HG03521 (cell line): ENCODE data around the gene TMED9.
"Not testable (repeated sequence)": the region's sequence is repeated elsewhere in the genome, so short reads cannot be mapped to it uniquely, and the experiment has no call there.

Experiments used
- ATAC-seq: cut with Tn5 transposase; IDR thresholded peaks from one replicate; pipeline ENCODE4 v1.9.1; 2021; ENCODE audit warnings: mild to moderate bottlenecking, moderate library complexity; ENCODE audit not compliant: unreplicated experiment

TMED9 gene

DNA sequence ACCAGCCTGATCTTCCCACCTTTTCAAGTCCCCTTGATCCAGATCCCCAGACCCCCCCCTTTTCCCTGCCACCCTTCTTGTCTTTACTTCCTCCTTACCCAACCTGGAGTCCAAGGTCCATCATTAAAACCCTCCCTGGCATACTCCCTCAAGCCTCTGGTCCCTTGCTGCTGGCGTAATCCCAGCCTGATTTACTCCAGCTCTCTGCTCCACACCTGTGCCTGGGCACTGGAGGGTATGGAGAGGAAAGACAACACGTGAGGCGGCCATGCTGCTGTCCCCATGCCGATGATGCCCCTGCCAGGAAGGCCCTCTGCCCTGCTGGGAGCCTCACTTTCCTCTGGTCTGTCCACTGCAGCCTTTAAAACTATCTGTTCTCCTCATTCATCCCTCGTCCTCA, 13.1 kb downstream of the TMED9 start:
- ATAC-seq: no peak

DNA sequence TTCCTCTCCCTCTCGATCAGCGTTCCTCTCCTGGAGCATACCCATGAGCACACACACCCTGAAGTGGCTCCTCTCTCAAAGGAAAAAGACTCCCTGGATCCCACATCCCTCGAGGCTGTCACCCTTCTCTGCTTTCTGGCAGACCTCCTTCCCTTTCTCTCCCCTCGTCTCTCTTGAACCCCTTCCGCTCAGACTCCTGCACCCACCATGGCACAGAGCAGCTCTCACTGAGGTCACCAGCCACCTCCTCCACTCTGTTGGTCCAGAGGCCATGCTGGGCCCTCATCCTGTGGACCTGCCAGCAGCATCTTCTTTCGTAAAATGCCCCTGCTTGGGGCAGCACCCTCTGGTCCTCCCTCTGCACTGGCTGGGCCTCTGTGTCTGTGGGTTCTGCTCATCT, 13.7 kb downstream of the TMED9 start:
- ATAC-seq: no peak

DNA sequence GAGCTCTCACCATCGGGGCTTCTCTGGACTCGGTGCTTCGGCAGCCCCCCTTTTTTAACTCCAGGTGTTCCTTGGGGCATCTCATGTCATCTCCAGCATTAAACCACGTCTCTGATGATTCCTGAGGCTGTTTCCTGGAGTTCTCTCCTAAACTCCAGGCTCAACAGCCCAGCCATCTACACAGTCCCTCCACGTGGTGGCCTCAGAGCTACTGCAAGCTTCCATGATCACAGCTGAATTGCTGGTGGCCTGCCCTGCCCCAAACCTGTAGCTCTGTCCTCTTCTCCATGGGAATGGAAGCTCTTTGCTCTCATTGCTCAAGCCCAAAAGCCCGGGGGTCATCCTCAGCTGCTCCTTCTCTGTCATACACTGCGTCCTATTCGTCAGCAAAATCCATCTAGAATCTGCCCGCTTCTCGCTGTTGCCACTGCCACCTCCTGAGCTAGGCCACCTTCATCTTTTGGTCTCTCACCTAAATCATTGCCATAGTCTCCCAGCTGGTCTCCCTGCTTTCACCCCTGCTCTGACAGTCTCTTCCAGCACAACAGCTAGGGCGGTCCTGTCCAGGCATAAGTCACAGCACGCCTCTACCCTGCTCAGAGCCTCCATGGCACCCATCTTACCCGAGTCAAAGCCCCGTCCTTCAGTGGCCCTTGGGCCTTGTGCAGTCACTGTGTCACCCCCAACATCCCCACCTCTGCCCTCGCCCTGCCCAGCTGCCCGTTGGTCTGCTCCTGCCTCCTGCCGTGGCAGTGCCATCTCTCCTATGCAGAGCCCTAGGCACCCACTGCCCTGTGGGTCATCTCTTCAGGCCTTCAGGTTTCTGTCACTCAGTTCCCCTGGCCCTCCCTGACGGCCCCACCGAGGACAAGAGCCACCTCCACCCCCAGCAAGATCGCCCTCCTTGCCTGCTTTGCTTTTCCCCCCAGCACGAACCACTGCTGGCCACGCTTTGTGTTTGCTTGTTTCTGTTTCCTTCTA, 14.4 kb downstream of the TMED9 start:
- no peak for ATAC-seq

DNA sequence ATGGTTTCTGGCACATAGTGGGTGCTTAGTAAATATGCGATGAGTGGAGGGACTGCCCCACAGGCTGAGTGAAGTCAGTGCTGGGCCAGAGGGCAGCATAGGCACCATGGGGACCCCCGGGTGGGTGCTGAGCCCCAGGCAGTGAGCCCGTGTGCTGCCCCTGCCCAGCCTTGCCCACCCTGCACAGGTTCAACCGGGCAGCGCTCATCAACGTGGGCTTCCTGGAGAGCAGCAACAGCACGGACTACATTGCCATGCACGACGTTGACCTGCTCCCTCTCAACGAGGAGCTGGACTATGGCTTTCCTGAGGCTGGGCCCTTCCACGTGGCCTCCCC, 15.1 kb downstream of the TMED9 start:
- no peak for ATAC-seq

DNA sequence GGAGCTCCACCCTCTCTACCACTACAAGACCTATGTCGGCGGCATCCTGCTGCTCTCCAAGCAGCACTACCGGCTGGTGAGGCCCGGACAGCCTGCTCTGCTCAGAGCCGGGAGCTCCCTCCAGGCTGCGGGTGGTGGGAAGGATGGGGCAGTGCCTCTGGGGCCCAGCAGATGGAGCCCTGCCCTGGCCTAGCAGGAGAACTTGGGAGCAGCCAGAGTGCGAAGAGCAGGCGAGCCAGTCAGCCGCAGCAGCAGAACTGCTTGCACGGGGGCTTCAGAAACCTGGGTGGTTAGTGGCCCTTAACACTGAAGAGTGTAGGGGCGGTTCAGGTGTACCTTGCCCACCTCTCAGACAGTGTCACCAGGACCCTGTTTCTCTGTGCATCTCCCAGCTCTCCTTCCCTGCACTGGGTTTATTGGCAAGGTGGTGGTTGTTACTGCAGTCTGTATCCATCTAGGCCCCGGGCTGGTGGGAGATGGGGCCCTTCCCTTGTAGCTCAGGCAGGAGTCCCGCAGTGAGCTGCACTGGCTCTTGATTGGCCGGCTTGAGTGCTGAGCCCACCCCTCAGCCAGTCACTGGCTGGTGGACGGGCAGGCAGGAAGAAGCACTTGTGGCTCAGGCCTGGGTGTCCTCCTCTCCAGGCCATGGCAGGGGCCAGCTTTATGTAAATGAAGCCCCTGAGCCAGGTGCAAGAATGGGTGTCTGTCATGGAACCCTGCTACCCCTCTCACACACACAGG, 15.6 kb downstream of the TMED9 start:
- ATAC-seq: peak; percentile 54

DNA sequence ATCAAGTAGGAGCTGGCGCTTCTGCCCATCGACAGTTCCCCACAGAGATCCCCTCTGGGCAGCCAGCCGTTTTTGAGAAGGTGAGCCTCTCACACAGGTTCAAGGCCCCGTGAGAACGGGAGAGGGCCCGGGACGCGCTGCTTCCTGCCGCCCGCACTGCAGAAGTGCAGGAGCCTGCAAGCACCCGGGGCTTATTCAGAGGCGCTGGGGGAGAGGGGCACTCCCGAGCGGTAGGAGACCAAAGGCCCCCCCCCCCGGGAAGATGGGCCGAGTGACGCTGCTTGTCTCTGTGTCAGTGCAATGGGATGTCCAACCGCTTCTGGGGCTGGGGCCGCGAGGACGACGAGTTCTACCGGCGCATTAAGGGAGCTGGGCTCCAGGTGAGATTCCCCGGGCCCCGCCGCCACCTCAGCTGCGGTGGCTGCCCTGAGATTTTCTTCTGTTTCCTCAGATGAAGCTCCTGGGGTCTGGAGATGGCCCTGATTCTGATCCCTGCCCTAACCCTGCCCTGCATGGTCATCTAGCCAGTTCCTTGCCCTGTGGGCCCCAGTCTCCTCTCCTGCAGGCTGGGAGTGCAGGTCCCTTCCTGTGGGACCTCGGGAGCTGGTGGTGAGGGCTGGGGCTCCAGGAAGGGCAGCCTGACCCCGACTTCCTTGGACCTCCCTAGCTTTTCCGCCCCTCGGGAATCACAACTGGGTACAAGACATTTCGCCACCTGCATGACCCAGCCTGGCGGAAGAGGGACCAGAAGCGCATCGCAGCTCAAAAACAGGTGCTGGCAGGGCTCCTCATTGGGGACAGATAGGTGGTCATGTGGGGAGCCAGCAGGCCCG, 16.5 kb downstream of the TMED9 start:
- ATAC-seq: no peak

DNA sequence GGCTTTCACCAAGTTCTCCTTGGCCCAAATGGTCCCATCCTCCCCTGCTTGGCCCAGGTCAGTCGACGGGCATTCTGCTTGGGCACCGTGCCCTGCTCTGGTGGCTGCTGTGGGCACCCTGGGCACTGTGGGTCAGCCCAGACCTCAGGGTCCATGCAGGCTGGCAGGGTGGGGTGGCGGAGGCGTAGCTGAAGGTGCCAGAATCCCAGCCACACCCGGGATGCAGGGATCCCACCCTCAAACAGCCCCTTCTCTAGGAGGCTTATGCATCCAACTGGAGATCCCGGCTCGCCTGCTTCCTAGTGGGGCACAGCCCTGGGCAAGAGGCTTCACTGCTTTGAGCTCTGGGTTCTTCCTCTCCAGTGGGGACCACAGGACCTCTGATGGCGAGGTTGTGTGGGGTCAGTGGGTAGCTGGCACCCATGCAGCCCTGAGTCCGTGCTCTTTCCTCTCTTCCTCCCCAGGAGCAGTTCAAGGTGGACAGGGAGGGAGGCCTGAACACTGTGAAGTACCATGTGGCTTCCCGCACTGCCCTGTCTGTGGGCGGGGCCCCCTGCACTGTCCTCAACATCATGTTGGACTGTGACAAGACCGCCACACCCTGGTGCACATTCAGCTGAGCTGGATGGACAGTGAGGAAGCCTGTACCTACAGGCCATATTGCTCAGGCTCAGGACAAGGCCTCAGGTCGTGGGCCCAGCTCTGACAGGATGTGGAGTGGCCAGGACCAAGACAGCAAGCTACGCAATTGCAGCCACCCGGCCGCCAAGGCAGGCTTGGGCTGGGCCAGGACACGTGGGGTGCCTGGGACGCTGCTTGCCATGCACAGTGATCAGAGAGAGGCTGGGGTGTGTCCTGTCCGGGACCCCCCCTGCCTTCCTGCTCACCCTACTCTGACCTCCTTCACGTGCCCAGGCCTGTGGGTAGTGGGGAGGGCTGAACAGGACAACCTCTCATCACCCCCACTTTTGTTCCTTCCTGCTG, 17.4 kb downstream of the TMED9 start:
- no peak for ATAC-seq

DNA sequence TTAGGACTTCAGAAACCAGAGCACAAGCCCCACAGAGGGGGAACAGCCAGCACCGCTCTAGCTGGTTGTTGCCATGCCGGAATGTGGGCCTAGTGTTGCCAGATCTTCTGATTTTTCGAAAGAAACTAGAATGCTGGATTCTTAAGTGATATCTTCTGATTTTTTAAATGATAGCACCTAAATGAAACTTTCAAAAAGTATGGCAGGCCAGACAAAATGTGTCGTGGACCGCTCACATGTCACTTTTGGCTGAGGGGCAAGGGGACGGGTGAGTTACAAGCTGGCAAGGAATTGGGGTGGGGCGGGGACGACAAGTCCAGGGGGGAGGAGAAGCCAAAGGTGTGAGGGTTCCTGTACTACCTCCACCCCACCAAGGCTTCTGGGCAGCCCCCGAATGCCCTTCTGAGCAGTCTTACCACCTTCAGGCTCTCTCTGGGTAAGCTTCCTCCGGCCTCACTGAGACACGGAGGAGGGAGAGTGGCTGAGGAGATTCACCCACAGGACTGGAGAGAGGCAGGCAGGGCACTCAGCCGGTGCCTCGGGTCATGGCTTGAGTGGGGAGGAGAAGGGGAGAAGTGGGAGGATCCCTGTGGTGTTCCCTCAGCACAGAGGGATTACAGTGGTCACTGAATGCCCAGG, 18.2 kb downstream of the TMED9 start:
- ATAC-seq: no peak

DNA sequence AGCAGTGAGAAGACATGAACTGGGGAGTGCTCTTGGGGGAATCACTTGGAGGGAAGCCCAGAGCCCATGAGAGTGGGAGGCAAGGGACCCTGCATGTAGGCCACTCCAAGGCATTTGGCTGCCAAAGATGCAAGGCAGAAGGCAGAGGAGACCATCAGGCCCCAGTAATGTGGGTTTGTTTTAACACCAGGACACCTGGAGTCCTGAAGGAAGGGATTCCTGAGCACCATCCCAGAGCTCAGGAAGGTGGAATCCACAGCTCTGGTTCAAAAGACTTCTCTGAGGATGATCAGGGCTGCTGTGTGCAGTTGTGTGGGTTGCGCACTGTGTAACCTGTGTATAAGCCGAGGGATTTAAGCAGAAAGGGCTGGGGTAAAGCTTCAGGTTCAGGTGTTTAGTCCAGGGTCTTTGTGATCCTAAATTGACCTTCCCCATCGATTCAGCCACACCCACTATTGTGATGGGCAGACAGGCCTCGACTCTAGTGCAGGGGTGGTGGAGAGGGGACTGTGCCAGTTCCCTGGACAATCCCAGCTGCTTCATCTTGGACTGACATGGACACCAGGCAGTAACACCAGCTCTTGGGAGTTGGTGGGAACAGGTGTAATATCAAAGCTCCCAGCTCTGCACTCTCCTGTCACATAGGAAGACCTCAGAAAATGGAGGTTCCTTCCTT, 18.9 kb downstream of the TMED9 start:
- ATAC-seq: no peak

DNA sequence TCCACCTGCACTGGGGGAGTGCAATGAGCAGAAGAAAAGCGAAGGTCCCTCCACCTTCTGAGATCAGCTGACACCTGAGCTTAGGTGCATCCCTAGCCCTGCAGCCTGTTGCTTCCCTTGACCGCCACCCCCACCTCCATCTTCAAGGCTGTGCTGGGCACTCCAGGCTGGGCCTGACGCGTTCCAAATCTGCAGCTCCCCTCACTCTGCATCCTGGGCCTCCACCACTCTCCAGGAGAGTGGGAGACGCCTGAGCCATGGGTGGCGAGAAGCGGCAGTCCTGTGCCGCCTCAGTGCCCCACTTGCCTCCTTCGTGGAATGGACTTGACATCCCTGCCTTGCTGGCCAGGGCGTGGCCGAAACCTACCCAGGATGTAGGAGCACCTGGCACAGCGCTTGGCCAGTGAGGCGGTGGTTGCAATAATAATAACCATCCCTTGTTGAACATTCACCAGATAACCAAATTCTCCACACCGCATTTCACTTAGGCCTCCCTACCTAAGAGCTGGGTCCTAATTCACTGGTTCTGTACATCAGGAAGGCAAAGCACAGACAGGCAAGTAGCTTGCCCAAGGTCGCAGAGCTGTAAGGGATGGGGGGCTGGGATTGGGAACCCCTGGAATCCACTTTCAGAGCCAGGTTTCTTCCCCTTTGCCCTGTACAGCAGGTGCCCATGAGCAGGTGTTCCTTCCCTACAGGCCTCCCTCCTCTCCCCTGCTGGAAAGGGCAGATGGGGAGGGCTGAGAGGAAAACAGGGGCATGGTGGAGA, 19.6 kb downstream of the TMED9 start:
- ATAC-seq: no peak

DNA sequence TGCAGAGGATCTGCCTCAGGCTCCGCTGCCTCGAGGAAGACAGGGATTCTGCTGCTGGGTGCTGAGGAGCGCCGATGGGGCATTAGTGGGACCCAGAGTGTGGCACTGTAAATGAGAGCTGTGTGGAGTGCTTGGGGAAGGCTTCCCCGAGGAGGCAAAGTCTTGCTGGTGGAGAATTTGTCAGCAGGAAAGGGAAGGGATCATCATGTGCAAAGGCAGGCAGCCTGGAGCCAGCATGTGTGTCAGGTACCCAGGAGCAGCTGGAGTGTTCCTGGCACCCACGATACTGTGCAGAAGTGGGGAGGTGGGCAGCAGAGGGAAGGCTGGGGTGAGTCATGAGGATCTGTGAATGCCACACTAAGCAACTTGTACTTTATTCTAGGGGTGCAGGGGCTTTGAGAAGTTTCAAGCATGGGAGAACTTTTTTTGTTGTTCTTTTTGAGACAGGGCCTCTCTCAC, 20.2 kb downstream of the TMED9 start:
- no peak for ATAC-seq

DNA sequence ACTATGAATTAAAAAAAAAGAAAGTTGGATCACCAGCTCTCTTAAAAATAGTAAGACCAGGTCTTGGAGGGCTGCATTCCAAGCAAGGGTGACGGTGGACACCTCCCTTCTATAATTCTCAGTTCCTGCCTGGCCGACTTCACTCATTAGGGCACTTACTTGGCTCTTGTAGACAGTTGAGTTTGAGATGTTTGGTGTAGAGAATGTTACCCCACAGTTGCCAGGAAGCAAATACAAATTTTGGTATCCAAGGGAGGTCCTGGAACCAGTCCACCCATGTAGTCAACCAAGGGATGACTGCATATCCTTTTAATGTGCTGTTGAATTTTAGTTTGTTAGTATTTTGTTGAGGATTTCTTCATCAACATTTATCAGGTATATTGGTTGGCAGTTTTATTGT, 28.6 kb downstream of the TMED9 start:
- no peak for ATAC-seq

DNA sequence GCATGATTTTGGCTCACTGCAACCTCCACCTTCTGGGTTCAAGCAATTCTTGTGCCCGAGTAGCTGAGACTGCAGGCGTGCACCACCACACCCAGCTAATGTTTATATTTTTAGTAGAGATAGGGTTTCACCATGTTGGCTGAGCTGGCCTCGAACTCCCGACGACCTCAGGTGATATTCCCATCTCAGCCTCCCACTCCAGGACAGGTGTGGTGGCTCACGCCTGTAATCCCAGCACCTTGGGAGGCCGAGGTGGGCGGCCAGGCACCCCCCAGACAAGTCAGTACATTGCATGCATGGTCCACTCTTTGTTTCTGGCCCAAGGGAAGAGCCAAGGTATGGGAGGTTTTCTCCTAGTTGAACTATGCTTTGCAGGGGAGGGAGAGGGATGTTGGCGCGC, 32.2 kb downstream of the TMED9 start:
- ATAC-seq: not testable (repeated sequence)

DNA sequence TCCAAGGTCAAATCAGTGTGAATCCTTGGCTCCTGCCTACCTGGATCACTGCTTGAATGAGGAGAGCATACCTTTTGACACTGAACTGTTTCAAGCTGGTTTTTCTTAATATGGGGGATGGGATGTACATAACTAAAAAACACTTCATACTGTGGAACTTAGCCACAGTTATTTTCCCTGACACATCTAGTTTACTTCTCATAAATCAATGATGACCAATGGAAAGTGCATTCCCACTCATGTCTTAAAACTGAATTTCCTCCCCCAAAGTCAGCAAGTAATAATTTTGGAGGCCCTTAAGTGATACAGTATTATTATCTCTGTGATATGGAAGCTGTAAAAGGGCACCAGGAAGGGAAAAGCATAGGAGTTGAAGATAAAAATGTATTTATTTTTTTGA, 38.2 kb downstream of the TMED9 start:
- ATAC-seq: not testable (repeated sequence)

DNA sequence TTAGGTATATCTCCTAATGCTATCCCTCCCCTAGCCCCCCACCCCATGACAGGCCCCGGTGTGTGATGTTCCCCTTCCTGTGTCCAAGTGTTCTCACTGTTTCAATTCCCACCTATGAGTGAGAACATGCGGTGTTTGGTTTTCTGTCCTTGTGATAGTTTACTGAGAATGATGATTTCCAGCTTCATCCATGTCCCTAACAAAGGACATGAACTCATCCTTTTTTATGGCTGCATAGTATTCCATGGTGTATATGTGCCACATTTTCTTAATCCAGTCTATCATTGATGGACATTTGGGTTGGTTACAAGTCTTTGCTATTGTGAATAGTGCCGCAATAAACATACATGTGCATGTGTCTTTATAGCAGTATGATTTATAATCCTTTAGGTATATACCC, 42.9 kb downstream of the TMED9 start:
- ATAC-seq: not testable (repeated sequence)

DNA sequence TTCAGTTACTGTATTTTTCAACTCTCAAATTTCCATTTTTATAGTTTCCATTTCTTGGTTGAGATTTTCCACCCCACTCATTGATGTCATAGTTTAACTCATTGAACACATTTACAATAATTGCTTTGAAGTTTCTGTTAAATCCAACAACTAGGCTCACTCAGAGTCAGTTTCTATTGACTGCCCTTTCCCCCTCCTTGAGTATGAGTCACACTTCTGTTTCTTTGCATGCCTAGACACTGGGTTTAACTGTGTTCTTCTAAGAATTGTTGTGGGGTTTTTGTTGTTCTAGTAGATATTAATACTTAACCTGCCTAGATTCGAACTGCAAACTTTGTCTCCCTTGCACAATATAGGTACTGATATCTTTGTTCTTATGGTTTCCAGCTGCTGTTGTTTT, 53.5 kb downstream of the TMED9 start:
- ATAC-seq: not testable (repeated sequence)
